PC-9 (cell line): ENCODE results near the gene MSI2. TPM values are rescaled to one million over a fixed set of nuclear protein-coding genes. Genes with fewer than 3 reads are reported as not detected.

Experiments
- BruUV-seq: library from RNA; stranded (reverse); fragments of 400-500 nt; replicated peaks from 2 replicates; lab custom pipeline; 2021; lab: Mats Ljungman, UMichigan
- CTCF ChIA-PET: fragments of 300-600 bp; sonication (Branson Sonifier 250); formaldehyde crosslinking; loops from one replicate; lab custom pipeline; 2022; ENCODE audit warnings: antibody characterized with exemption; lab: Charles Lee
- POLR2A ChIA-PET: fragments of 300-600 bp; sonication (Branson Sonifier 250); formaldehyde crosslinking; loops from one replicate; lab custom pipeline; 2022; ENCODE audit warnings: antibody characterized with exemption; ENCODE audit not compliant: unreplicated experiment; lab: Charles Lee
- DNase-seq, 2 experiments: peaks; one replicate each; pipeline versions ENCODE4 v3.0.0 to v3.0.0-alpha.2; 2015 to 2022; ENCODE audit warnings: mixed read lengths in 1 of 2
- H2AFZ ChIP-seq: fragments of 200-600 bp; sonication (generic); 2 replicates; pipeline ENCODE4 v1.8.1; 2017; ENCODE audit warnings: antibody characterized with exemption
- H3F3A ChIP-seq: fragments of 200-600 bp; sonication (generic); 2 replicates; pipeline ENCODE4 v1.8.1; 2017; ENCODE audit warnings: antibody characterized with exemption, mild to moderate bottlenecking, low read depth; ENCODE audit not compliant: insufficient read depth
- H3K27ac ChIP-seq: fragments of 200-600 bp; sonication (generic); 2 replicates; pipeline ENCODE4 v1.6.1; 2016; ENCODE audit warnings: mixed run types
- H3K27me3 ChIP-seq: fragments of 200-600 bp; sonication (generic); 2 replicates; pipeline ENCODE4 v1.6.1; 2016; ENCODE audit warnings: low read depth, mixed run types; ENCODE audit not compliant: insufficient read depth
- H3K36me3 ChIP-seq: fragments of 200-600 bp; sonication (generic); 2 replicates; pipeline ENCODE4 v1.6.1; 2016; ENCODE audit warnings: low read depth, mixed run types
- H3K4me1 ChIP-seq: fragments of 200-600 bp; sonication (generic); replicated peaks from 2 replicates; pipeline ENCODE4 v1.6.1; 2016; ENCODE audit warnings: mixed run types; ENCODE audit not compliant: insufficient read depth
- H3K4me2 ChIP-seq: fragments of 200-600 bp; sonication (generic); 2 replicates; pipeline ENCODE4 v1.6.1; 2017; ENCODE audit warnings: mixed run types
- H3K4me3 ChIP-seq: fragments of 200-600 bp; sonication (generic); 2 replicates; pipeline ENCODE4 v1.6.1; 2016; ENCODE audit warnings: mixed run types
- H3K79me2 ChIP-seq: fragments of 200-600 bp; sonication (generic); 2 replicates; pipeline ENCODE4 v1.6.1; 2017; ENCODE audit warnings: low read depth, mixed run types
- H3K9me2 ChIP-seq: fragments of 200-600 bp; sonication (generic); 2 replicates; pipeline ENCODE4 v1.8.1; 2017; ENCODE audit warnings: mild to moderate bottlenecking; ENCODE audit not compliant: insufficient read depth
- H3K9me3 ChIP-seq: fragments of 200-600 bp; sonication (generic); 2 replicates; pipeline ENCODE4 v1.8.1; 2016; ENCODE audit warnings: low read depth; ENCODE audit not compliant: insufficient read depth
- H4K20me1 ChIP-seq: fragments of 200-600 bp; sonication (generic); 2 replicates; pipeline ENCODE4 v1.8.1; 2017; ENCODE audit not compliant: insufficient read depth
- EZH2 ChIP-seq: fragments of 200-600 bp; sonication (generic); IDR thresholded peaks from 2 replicates; pipeline ENCODE4 v1.8.0; 2017; ENCODE audit warnings: antibody characterized with exemption, low read depth
- intact Hi-C: fragments of 100-400 bp; cut with micrococcal nuclease; formaldehyde crosslinking; loops from one replicate; pipeline ENCODE4 v1.10.0; 2022; ENCODE audit not compliant: unreplicated experiment
- total RNA-seq: library from RNA; stranded (reverse); gene quantifications from 2 replicates; pipeline ENCODE4 v1.2.3, GENCODE V29; 2021
- TF ChIP-seq, protein P1 (sequence below): fragments of 200-600 bp; sonication (generic); conservative IDR thresholded peaks from 2 replicates; pipeline ENCODE4 v1.6.1; 2017; ENCODE audit warnings: mixed run types, antibody characterized with exemption, mild to moderate bottlenecking, moderate library complexity

MSI2 gene
- total RNA-seq, 1 experiment from 2014 or later: 15.7 TPM

DNA sequence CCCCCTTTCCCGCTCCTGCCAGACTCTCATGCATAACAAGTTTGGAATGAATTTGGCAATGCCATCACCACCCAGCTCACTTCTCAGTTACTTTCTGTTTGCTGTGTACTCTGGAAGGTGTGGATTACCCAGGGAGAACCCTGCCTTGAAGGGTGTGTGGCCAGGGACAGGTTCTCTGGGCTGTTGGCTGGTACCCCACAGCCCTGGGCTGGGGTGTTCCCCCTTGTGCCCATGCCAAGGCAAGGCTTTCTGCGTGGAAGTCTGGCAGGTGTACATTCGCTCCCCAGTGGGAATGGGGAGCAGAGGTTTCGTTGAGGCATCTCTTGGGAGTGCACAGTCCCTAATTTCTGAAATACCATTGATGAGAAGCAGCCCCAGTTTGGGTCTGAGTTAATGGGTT is 301.1 kb downstream of the MSI2 start:
- Histone ChIP-seq H3K4me3 (no peak overlapping the region), H3K36me3 (no peaks in the 10 kb centered on the region), H3K27me3 (peaks cover 30% of the 10 kb centered on the region), H3K9me2 (no peaks in the 10 kb centered on the region), H3K4me2 (no peak overlapping the region), H3K79me2 (no peaks in the 10 kb centered on the region), H3K9me3 (no peaks in the 10 kb centered on the region), H3K27ac (no peak overlapping the region), H3F3A (no peaks in the 10 kb centered on the region), H4K20me1 (no peaks in the 10 kb centered on the region), H2AFZ (no peak overlapping the region), H3K4me1 (no peaks in the 10 kb centered on the region)
- peak in 1 of 2 experiments; percentile 2 for DNase-seq
- TF ChIP-seq, protein P1, sequence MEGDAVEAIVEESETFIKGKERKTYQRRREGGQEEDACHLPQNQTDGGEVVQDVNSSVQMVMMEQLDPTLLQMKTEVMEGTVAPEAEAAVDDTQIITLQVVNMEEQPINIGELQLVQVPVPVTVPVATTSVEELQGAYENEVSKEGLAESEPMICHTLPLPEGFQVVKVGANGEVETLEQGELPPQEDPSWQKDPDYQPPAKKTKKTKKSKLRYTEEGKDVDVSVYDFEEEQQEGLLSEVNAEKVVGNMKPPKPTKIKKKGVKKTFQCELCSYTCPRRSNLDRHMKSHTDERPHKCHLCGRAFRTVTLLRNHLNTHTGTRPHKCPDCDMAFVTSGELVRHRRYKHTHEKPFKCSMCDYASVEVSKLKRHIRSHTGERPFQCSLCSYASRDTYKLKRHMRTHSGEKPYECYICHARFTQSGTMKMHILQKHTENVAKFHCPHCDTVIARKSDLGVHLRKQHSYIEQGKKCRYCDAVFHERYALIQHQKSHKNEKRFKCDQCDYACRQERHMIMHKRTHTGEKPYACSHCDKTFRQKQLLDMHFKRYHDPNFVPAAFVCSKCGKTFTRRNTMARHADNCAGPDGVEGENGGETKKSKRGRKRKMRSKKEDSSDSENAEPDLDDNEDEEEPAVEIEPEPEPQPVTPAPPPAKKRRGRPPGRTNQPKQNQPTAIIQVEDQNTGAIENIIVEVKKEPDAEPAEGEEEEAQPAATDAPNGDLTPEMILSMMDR: no peak
- no peak for TF ChIP-seq EZH2
- ChIA-PET CTCF (no interaction called here), POLR2A (no interaction called here)
- intact Hi-C loops: no loop called here
- no TSS peak for BruUV-seq

DNA sequence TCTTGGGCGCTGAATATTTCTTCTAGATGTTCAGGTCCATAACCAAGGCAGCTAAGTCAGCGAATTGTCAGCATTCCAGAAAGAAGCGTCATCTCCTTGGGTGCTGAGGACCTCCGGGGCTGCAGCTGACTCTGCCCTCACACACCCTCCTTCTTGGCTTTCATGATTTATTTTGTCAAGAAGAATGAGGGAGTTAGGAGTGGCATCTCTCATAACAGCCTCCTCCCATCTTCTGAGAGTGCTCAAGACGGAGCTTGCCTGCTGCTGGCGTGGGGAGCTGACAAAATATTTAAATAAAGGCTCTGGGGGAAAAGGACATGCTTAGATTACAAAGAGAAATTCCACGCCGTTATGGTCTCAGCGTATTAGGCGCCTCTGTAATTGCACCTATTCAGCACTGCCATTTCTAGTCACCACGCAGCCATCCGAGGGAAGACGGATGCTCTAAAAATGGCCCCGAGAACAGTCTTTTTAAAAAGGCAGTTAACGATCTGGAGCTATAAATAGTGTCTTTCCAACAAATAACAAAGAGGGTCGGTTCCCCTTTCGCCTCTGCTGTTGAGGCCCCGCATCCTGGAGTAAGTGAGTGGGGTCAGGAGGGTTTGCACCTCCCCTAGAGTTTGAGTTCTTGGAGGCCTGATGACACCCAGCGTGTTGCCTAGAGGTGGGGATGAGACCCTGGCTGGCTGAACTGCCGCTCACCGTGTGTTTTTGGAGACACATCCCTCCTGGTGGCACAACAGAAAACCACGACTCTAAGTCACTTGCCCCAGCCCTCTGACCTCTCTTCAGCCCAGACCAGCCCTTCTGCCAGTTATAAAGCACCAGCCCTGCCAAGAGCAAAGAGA is 301.7 kb downstream of the MSI2 start:
- intact Hi-C loops: no loop called here
- H4K20me1 ChIP-seq: no peaks in the 10 kb centered on the region
- no peak overlapping the region for H2AFZ ChIP-seq
- no peak overlapping the region for H3K27ac ChIP-seq
- no peak overlapping the region for H3K4me2 ChIP-seq
- no peaks in the 10 kb centered on the region for H3K4me1 ChIP-seq
- TF ChIP-seq EZH2: no peak
- peaks cover 27% of the 10 kb centered on the region for H3K27me3 ChIP-seq
- H3F3A ChIP-seq: no peaks in the 10 kb centered on the region
- no peak overlapping the region for H3K4me3 ChIP-seq
- H3K79me2 ChIP-seq: no peaks in the 10 kb centered on the region
- H3K36me3 ChIP-seq: no peaks in the 10 kb centered on the region
- no TSS peak for BruUV-seq
- peak; percentile 38 to 63 for DNase-seq
- no peaks in the 10 kb centered on the region for H3K9me2 ChIP-seq
- no peaks in the 10 kb centered on the region for H3K9me3 ChIP-seq
- ChIA-PET POLR2A (interaction anchor here (0.6 kb wide), 2 partner anchors 28 to 548 kb away, joined by 3 read pairs; no protein-coding TSS in a partner anchor), CTCF (no interaction called here)

DNA sequence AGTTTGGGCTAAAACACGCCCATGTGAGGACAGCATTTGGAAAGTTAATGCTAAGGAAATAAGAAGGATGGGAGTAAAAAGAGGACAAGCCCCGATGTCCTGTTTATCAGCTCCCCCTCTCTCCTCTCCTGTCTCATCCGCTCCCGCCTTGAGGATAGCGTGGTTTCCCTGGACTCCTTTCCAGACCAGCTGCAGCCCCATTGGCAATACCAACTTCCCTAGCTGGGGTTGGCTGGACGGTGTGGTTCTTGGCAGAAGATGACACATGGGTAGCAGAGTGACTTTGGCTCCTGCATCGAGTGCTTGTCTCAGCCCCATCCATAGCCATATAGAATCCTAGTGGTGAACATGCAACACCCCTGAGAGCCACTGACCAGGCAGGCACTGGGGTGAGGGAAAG is 302.9 kb downstream of the MSI2 start:
- H3K36me3 ChIP-seq: no peaks in the 10 kb centered on the region
- H2AFZ ChIP-seq: no peak overlapping the region
- ChIA-PET POLR2A (no interaction called here), CTCF (no interaction called here)
- no peaks in the 10 kb centered on the region for H3K9me3 ChIP-seq
- no peak for DNase-seq
- no peak overlapping the region for H3K4me2 ChIP-seq
- intact Hi-C loops: no loop called here
- no peak overlapping the region for H3K27ac ChIP-seq
- peaks cover 22% of the 10 kb centered on the region; the same call in 1 of the 2 replicates for H3K27me3 ChIP-seq
- H3K4me3 ChIP-seq: no peak overlapping the region
- no peaks in the 10 kb centered on the region for H3K9me2 ChIP-seq
- no peaks in the 10 kb centered on the region for H4K20me1 ChIP-seq
- BruUV-seq: no TSS peak
- no peaks in the 10 kb centered on the region for H3K79me2 ChIP-seq
- no peaks in the 10 kb centered on the region for H3K4me1 ChIP-seq
- TF ChIP-seq, protein P1: no peak
- no peak for TF ChIP-seq EZH2
- H3F3A ChIP-seq: no peaks in the 10 kb centered on the region
